Tibial nerve (tissue), 4 donors: Measurements from ENCODE around the gene RABEP2.

Experiments
- CTCF ChIP-seq, 5 experiments: fragments of 200-600 bp in 3 of 5; fragments of 450-650 bp in 2 of 5; sonication (generic) in 3 of 5; IDR thresholded peaks; one replicate each; pipeline ENCODE4 v1.5.1; 2016 to 2019; ENCODE audit warnings: antibody characterized with exemption in 5 of 5, mild to moderate bottlenecking in 3 of 5, moderate library complexity in 2 of 5
- EP300 ChIP-seq, 2 donors: sonication (generic); formaldehyde crosslinking; IDR thresholded peaks; one replicate each; pipeline ENCODE4 v1.6.1; 2017; ENCODE audit warnings: antibody characterized with exemption in 2 of 2, mild to moderate bottlenecking in 1 of 2

- TF ChIP-seq CTCF (IDR thresholded peaks at IDR 0.05) = no peak
- TF ChIP-seq EP300 (IDR thresholded peaks at IDR 0.05) = no peak
These were observed 24.4 kb downstream of the RABEP2 start for GRCh38 chr16:28900601-28901000.
